Kasumi-1 (cell line): ENCODE measurements around the gene GLIS1.
"Not testable (repeated sequence)": the region's sequence is repeated elsewhere in the genome, so short reads cannot be mapped to it uniquely, and the experiment has no call there.

ENCODE experiments used
- DNase-seq, 2 experiments: peaks; one replicate each; lab custom pipeline; 2025; lab: John Stamatoyannopoulos, UW

Gene GLIS1

DNA sequence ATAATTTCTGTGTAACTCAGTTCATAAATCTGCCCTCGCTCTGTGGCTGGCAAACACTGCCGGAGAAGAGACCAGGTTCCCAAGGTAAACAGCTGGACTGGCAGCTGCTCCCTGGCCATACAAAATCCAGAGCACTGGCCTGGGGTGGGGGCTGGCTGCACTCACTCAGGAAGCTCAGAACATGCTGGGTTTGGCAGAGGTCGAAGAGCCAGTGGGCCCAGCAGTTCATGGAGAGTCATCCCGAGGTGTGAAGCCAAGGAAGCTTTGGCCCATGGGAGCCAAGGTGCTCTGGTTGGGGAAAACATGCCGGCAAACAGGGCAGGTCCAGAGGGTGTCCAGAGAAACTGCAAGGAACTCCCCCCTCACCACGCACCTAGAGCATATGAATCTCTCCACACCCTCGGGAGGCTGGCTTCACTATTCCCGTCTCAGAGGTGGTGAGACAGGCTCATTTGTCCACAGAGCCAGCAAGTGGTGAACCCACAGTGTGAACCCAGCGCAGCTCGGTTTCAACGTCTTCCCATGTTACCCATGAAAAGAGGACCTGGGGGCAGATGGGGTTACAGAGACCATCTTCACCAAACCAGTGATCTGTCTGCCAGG is 177.4 kb downstream of the GLIS1 start:
- DNase-seq = no peak

DNA sequence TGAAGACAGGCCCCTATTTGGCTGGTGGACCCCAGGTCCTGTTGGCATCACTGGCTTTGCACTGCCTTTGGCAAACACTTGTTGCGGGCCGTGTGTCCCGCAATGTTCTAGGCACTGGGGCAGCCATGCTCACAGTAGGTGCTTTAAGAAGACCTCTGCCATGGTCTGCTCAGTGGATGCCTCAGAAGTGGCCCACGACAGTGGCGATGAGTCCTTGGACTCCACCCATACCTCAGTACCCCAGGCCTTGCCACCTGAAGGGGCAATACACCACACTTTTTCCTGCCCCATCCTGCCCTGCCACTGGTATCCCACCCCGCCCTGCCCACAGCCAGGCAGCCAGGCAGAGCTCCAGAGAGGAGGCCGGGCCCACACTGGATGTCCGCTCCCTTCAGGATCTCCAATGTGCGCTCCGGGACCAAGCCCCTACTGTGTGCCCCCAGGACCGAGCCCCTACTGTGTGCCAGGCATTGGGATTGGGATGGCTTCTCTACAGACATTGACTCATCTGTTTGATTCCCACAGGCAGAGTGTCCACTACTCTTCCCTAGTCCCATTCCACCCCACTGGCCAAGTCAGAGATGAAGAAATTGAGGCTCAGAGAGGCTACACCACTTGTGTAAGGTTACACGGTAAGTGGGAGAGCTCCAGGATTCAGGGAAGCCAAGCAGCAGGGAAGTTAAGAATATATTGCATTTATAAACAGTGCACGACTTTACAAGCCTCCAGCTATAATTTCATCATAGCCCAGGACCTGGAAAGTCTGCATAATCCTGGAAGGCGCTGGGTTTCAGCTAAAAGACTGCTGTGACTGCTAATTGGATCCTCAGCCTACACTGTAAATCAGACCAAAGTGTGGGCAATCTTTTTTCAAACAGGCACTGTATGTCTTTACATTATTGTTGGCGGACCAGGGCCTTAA is 178.1 kb downstream of the GLIS1 start:
- DNase-seq = no peak

DNA sequence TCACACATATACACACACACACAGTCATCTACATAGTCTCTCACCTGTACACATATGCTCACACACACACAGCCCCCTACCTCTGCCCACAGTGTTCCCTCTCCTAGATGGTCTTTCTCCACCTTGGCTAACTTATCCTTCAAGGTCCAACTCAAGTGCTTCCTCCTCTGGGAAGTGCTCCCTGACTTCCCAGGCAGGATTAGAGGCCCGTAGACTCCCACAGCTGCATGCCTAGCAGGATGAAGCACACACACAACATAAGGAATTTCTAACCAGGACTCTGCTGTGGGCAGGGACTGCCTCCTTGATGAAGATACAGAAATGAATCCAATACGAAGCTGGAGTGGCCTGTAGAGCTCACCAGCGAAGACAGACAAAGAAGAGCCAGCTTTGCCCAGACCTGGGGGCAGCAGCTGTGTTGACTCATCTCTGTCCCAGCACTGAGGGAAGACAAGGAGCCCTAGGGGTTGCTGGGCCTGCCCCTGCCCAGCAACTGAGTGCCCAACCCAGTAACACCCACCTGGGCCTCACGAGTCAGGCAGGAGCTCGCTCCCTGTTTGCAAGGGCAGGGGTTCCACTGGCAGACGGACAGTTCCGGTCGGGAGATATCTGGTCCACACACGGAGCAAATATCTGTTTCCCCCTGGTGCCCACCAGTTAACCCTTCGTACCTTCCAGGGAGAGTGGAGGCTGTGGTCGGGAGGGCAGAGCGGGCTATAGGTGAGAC is 178.9 kb downstream of the GLIS1 start:
- no peak for DNase-seq

DNA sequence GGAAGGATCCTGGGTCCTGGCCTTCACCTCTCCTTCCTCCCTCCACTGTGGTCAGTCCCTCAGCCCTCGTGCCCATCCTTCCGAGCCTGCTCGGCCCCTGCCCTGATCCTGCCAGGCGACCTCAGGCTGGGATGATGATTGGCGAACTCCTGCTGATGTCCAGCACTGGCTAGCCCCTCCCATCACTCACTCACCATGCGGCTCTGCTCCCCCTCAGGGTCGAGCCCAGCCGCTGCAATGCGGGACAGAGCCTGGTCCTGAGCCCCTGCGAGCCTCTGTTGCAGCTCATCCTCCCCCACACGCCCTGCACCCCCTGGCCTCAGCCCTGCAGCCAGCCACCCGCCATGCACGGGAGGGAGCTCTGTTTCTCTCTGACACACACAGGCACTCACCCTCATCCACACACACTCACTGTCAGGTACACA is 179.6 kb downstream of the GLIS1 start:
- DNase-seq = no peak

DNA sequence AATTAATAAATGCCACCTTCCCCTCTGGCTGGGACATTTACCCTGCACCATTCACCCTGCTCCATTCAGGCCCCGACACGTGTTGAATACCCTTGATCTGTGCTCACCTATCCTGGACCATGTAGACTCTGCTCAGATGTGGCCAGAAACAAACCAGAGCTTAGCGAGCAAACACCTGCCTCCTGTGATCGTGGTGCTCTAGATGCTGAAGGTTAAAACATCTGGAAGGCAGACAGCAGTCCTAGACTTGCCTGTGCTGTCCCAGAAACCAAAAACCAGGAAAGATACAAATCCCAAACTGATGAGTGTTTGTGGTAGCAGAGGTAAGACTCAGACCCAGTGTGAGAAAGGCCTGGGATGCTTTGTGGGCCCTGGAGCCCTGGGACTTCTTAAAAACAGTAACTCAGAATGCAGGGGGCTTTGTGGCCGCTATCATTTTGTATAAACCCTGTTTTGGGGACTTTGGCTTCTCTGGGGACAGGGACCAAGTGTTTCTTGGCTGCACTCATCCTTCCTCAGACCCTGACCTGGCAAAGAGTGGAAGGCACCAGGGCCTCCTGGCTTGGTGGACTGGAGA is 180.1 kb downstream of the GLIS1 start:
- DNase-seq = no peak

DNA sequence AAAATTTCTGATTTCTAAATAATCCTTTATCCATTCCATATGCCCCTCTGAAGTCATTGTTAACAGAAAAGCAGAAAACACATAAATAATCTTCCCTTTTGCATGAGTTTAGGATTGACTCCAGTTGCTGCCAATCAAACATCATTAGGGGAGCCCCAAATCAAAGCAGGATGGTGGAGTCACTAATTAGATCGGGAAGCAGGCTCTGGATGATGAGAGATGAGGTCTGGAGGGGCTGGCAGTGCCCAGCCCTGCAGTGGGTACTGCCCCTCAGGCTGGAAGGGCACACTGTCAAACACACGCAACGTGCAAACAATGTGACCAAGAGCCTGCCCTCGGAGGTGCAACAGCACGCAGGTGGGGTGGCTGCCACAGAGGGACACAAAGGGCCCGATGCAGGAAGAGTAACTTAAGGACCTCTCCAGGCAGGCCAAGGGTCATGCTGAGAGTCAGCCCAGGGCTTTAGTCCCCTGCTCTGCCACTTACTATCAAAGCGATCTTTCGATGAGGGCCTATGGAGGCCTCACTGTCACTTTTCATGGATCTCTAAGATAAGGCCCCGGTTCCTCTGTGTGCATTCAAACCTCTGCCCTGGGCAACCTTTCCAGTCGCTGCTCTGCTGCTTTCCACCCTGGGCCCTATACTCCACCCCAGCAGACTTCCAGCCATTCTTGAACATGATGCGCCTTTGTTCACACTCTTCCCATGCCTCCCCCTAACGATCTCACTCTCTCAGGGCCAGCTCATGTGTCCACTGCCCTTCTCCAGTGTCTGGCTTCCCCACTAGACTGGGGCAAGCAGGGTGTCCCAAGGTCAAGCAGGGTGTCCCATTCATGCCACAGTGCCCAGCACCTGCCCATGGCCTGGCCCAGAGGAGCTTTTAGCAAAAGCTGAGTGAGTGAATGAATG is 180.9 kb downstream of the GLIS1 start:
- no peak for DNase-seq

DNA sequence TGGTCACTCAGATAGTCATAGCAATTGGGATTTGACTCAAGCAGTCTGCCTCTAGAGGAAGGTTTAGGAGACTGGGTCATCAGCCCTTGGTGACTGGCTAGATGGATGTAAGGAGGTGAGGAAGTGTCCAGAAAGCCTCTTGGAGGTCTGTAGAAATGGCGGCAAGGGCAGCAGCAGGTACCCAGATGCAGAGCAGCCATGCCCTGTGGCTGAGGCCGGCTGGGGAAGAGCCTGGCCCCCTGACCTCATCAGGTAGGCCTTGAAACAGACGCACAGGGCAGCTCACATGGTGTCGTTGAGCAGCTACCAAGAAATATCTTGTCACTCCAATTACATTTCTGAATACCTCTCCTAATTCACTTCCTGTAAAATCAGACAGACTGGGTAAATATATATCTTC is 181.6 kb downstream of the GLIS1 start:
- no peak for DNase-seq

DNA sequence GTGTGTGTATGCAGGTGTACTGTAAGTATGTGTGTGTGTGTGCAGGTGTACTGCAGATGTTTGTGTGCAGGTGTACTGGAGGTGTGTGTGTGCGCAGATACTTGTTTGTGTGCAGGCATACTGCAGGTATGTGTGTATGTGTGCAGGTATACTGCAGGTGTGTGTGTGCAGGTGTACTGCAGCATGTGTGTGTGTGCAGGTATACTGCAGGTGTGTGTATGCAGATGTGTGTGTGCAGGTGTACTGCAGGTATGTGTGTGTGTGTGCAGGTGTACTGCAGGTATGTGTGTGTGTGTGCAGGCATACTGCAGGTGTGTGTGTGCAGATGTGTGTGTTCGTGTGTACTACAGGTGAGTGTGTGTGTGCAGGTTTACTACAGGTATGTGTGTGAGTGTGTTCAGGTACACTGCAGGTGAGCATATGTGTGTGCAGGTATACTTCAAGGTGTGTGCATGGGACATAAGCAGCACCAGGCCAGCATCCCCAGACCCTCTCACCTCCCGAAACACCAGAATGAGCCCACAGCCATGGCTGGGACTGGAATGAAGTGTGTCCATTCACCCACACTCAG is 182.2 kb downstream of the GLIS1 start:
- no peak for DNase-seq

DNA sequence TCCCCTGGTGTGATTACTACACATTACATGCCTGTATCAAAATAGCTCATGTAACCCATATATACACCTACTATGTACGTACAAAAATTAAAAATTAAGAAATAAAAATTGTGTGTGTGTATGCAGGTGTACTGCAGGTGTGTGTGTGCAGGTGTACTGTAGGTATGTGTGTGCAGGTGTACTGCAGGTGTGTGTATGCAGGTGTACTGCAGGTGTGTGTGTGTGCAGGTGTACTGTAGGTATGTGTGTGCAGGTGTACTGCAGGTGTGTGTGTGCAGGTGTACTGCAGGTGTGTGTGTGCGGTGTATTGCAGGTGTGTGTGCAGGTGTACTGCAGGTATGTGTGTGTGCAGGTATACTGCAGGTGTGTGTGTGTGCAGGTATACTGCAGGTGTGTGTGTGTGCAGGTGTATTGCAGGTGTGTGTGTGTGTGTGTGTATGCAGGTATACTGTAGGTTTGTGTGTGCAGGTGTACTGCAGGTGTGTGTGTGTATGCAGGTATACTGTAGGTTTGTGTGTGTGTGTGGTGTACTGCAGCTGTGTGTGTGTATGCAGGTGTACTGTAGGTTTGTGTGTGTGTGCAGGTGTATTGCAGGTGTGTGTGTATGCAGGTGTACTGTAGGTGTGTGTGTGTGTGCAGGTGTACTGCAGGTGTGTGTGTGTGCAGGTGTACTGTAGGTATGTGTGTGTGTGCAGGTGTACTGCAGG is 183.2 kb downstream of the GLIS1 start:
- not testable (repeated sequence) for DNase-seq

DNA sequence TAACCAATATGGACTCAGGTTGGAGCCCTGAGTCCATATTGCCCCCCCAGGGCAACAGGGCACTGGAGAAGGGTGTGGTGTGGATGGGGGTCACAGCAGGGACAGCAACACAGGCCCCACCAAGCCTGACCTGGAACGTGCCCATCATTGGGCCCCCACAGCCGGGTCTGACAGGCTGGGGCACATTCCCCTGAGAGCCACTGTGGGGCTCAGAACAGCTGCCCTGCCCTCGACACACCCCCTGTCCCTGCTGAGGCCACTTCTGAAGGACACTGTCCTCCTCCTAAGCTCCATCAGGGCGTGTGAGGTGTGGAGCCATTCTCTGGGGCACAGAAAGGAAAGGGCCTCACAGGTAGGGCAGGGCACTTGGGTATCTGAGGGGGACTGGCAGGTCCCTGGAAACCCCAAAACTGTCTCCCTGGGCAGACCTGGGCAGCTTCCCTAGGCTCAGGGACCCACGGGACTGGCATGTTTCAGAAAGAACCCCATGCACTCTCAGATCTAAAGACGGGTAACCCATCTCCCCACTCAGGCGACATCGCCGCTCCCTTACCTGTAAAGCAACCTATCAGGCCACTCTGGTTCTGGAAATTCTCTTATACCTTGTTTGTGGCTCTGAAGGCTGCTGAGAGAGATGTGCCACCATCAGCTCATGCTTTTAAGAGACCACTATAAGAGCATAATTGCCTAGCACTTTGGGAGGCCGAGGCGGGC is 184.2 kb downstream of the GLIS1 start:
- DNase-seq = no peak

DNA sequence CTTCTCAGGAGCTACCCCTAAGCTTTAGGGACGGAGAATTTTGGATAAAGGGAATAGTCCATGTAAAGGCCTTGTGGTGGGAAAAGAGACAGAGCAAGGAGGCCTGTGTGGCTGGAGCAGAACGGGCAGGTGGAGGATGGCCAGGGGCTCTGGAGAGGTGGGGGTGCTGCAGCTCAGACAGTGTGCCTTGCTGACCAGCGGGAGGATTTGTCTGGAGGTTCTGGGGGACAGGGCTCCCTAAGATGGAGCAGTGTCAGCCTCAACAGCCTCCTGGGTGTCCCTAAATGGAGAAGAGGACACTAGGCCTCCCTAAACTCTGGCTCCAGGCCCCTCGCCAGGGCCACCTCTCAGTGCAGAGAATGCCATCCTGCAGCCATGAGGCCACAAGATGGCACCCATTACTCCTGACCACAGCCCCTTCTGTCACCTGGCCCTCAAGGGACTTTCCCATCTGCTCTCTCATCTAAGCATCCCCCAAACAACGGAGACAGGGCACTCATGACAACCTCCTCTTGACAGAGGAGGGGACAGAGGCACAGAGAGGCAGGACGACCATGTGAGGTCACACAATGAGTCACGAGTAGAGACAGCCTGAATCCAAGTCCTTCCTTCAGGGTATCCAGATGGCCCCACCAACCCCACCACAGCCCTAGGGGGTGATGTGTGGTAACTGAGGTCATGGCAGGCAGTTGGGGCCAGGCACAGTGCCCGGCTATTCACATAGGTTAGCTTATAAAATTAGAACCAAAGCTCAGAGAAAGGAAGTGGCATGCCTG is 185.0 kb downstream of the GLIS1 start:
- no peak for DNase-seq

DNA sequence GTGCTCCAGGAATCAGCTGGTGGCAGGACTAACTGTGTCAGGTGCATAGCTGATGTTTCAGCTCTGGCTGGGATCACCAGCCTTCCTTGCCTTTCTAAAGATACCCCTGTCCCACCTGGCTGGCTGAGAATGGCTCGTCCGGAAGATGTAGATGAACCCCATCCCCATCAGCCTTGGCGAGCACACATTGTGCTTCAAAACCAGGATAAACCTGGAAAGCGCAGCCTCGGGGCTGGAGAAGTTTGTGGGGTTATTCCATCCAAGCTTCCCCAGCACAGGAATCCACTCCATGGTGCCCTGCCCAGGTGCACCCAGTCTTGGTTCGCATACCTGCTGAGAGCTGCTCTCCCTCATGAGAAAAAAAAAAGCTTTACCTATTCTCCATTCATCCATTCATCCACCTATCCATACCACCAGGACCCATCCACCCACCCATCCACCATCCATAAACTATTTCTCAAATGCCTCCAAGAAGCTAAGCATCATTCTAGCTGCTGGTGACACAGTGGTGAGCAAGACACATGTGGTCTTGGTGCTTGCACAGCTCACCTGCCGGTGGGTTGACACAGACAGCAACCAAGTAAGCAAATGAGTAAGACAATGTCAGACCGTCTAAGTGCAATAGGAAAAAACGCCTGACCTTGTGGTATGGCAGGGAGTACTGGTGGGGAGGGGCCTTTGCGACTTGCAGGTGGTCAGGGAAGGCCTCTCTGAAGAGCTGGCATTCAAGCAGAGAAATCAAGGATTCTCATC is 185.8 kb downstream of the GLIS1 start:
- DNase-seq = no peak

DNA sequence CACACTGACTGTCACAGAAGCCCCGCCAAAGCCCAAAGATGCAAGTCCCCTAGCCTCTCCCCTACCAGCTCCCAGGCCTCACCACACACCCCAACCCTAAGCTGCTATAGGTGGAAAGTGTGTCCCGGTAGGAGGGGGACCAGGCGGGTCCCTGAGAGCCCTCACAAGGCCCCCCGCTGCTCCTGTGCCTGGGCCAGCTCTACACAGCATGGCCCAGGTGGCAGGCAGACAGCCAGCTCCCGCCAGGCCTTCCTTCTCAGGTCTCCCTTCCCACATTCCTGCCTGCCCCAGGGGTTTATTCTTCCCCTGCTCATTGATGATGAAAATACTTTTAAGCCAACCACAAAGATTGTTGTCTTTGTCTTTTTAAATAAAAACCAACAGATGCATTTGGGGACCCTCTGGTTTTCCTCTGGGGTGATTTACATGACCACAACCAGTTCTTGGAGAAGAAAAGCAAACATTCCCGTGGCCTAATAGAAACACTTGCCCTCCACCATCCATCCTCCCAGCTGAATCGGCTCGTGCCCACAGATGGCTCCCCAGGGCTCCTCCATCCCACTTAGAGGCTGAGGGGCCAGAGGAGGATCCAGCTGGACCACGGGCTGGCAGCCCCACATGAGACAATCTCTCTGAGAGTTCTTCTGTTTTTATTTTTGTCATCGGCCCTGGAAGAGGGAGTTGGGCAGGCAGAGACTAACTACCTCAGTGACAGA is 186.7 kb downstream of the GLIS1 start:
- no peak for DNase-seq

DNA sequence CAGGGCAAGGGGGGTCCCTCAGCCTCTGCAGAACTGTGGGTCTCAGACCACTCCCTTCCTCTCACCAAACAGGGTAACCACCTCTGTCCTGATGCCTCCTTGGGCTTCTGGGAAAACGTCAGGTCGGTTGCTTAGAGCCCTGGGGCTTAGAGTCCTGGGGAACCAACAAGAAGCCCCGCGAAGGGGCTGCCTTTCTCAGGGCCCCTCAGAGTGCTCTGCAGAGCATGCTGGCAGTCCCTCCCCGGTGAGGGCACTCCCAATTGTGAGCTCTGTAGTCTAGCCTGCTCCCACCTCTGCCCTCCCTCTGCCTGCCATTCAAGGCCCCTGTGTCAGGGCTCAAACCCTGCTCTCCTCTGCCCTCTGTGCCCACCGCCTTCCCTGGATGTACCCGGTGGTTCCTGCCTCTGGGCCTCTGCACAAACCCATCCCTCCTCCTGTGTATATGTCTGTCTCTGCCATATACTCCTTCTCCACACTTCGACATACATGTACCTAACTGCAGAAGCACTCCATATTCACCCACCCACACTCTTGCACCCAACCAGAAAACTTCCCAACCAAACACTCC is 187.5 kb downstream of the GLIS1 start:
- no peak for DNase-seq

DNA sequence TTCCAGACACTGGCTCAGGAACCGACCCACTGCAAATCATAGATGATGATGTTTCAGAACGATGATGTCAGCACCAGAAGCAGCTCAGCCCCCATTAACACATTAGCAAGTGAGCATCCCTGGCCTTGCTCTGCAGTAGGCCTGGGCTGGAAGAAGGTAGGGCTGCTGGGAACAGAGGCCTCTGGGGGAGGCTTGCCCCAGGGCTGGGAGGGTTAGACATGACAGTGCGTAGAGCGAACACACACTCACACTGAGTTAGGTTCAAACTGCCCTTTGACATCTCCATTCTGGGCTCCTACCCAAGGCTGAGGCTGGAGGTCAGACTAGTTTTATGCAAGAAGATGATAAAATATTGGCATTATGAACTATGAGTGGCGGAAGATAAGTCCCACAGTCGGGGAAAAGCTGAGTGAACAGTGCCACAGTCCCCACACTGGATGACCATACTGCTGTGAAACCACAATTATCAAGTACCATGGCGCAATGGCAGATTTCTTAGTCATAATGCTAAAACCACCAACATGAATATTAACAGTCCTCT is 188.7 kb downstream of the GLIS1 start:
- DNase-seq = no peak

DNA sequence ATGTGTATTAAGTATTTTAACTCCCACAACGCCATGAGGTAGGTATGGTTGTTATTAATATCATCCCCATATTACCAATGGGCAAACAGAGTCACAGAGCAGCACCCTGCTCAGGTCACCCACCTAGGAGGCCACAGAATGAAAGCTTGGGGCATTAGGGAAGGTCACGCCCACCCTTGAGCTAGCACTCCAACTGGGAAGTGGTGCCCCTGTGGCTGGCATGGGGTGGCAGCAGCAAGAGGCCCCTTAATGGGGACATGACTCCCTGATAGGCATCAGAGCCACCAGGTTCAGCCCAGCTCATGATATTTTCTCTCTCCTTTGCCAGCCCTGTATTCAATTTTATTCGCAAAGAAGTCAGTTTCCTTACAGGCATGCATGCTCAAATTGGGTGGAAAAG is 189.2 kb downstream of the GLIS1 start:
- DNase-seq = no peak

DNA sequence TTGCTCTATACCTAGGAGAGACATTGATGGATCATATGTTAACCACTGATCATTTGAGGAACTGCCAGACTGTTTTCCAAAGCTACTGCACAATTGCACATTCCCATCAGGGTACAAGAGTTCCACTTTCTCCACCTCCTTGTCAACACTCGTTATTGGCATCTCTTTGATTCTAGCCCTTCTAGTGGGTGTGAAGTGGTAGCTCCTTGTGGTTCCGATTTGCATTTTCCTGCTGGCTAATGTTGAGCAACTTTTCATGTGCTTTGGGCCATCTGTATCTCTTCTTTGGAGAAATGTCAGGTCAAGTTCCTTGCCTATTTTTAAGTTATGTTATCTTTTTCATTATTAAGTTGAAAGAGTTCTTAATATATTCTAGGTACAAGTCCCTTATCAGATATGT is 189.7 kb downstream of the GLIS1 start:
- no peak for DNase-seq
